NOMO-1 treated with DMSO at 0.1 percent for 48 hours (cell line): Measurements from ENCODE around the gene KREMEN2.
"Not testable (repeated sequence)": the region's sequence is repeated elsewhere in the genome, so short reads cannot be mapped to it uniquely, and the experiment has no call there.

ENCODE experiments used
- DNase-seq: peaks from one replicate; lab custom pipeline; 2025; ENCODE audit not compliant: unreplicated experiment; lab: John Stamatoyannopoulos, UW

KREMEN2 gene

GRCh38 chr16:2938206-2938605 lies 25.9 kb upstream of the KREMEN2 start:
- no peak for DNase-seq

- no peak for DNase-seq
These were observed 24.1 kb upstream of the KREMEN2 start for GRCh38 chr16:2939968-2940367.

GRCh38 chr16:2942045-2942444 lies 22.0 kb upstream of the KREMEN2 start:
- no peak for DNase-seq

GRCh38 chr16:2943716-2944115 lies 20.4 kb upstream of the KREMEN2 start:
- DNase-seq: not testable (repeated sequence)

GRCh38 chr16:2946649-2947048 lies 17.4 kb upstream of the KREMEN2 start:
- DNase-seq: no peak

GRCh38 chr16:2948807-2949704 lies 15.0 kb upstream of the KREMEN2 start:
- no peak for DNase-seq

GRCh38 chr16:2949705-2950352 lies 14.2 kb upstream of the KREMEN2 start:
- DNase-seq: no peak

- DNase-seq: no peak
These were observed 13.7 kb upstream of the KREMEN2 start for GRCh38 chr16:2950353-2950724.

GRCh38 chr16:2950773-2951172 lies 13.3 kb upstream of the KREMEN2 start:
- DNase-seq: no peak

GRCh38 chr16:2952679-2953078 lies 11.4 kb upstream of the KREMEN2 start:
- no peak for DNase-seq

GRCh38 chr16:2953706-2954627 lies 10.1 kb upstream of the KREMEN2 start:
- DNase-seq: no peak

- DNase-seq: no peak
These were observed 9.3 kb upstream of the KREMEN2 start for GRCh38 chr16:2954656-2955381.

- no peak for DNase-seq
These were observed 8.7 kb upstream of the KREMEN2 start for GRCh38 chr16:2955438-2955778.

- peak; percentile 46 for DNase-seq
These were observed 8.1 kb upstream of the KREMEN2 start for GRCh38 chr16:2955779-2956578.

- no peak for DNase-seq
These were observed 7.5 kb upstream of the KREMEN2 start for GRCh38 chr16:2956579-2956956.

GRCh38 chr16:2959206-2959605 lies 4.9 kb upstream of the KREMEN2 start:
- no peak for DNase-seq

- no peak for DNase-seq
These were observed 3.7 kb upstream of the KREMEN2 start for GRCh38 chr16:2960183-2961010.

- DNase-seq: no peak
These were observed 1.6 kb upstream of the KREMEN2 start for GRCh38 chr16:2962334-2963073.
